ENCODE measurements around the gene LAMC2.

- TF ChIP-seq CTCF (conservative IDR thresholded peaks at IDR 0.05) (no peak), ZFX (IDR thresholded peaks at IDR 0.05) (no peak)
Measured at GRCh38 chr1:183249941-183250452, 63.9 kb downstream of the LAMC2 start.
